ENCODE data around the gene MAP3K14. TPM values are rescaled to one million over a fixed set of nuclear protein-coding genes. Genes with fewer than 3 reads are reported as not detected.

The MAP3K14 gene
- total RNA-seq, 1 experiment from 2014 or later = 3.0 TPM

- H3K4me1 ChIP-seq (ENCODE audit: insufficient read depth, low read length, poor library complexity, severe bottlenecking) = no peaks in the 10 kb centered on the region
- TF ChIP-seq EZH2 (IDR thresholded peaks at IDR 0.05; ENCODE audit: borderline replicate concordance, low read depth, low read length, poor library complexity, severe bottlenecking) (no peak), CTCF (conservative IDR thresholded peaks at IDR 0.05; ENCODE audit: low read depth, low read length) (no peak)
- H3K9me3 ChIP-seq (ENCODE audit: low read depth, low read length, poor library complexity, severe bottlenecking) = no peaks in the 10 kb centered on the region
- no peaks in the 10 kb centered on the region for H3K36me3 ChIP-seq (ENCODE audit: insufficient read depth, low read length, poor library complexity, severe bottlenecking)
- H3K4me3 ChIP-seq (ENCODE audit: low read depth, low read length, poor library complexity, severe bottlenecking) = no peak overlapping the region
- CTCF ChIA-PET = no interaction called here
- intact Hi-C loops (cut with micrococcal nuclease; ENCODE audit: unreplicated experiment) = no loop called here
- H3K27me3 ChIP-seq (replicated peaks; ENCODE audit: insufficient read depth, low read depth, low read length, poor library complexity) = no peaks in the 10 kb centered on the region
- POLR2A ChIA-PET (ENCODE audit: low non-redundant PET) = no interaction called here
- no TSS peak for BruUV-seq (replicated peaks)
- no peak overlapping the region for H3K27ac ChIP-seq (ENCODE audit: low read depth, low read length, poor library complexity, severe bottlenecking)
- DNase-seq (ENCODE audit: low spot score) = no peak
Observed at GRCh38 chr17:45308016-45308365, 8.8 kb downstream of the MAP3K14 start.

DNA sequence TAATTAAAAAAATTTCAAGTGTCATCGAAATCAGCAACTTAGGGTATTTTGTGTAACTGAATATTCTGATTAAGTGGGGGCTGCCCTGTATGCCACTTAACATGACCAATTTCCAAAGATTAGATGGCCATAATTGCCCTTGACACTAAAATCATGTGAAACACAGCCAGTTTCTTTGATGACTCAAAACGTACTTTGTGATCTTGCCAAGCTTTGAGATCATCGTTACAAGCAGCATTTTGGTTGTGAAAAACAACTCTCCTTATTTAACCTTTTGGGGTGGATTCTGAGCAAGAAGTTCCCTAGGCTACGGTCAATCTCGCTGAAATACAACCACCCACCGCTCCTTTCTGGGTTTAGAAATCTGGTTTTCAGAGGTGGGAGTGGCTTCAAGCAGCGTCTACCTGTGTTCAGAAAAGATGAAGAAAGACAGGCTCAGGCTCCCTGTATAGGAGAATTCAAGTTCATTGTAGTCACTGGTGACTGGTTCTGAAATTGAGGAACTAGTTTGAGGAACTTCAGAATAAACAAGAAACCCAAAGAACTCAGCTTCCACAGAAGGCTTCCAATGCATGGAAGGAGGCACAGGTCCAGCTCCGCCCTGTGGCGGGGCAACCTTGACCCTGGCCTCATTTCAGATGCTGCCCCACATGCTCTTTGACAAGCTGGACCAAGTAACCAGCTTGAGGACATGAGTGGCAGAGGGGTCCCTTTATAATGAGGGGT lies 9.4 kb downstream of the MAP3K14 start:
- H3K4me1 ChIP-seq (ENCODE audit: insufficient read depth, low read length, poor library complexity, severe bottlenecking) = no peaks in the 10 kb centered on the region
- no peak overlapping the region for H3K27ac ChIP-seq (ENCODE audit: low read depth, low read length, poor library complexity, severe bottlenecking)
- POLR2A ChIA-PET (ENCODE audit: low non-redundant PET) = no interaction called here
- no peaks in the 10 kb centered on the region for H3K27me3 ChIP-seq (replicated peaks; ENCODE audit: insufficient read depth, low read depth, low read length, poor library complexity)
- H3K9me3 ChIP-seq (ENCODE audit: low read depth, low read length, poor library complexity, severe bottlenecking) = no peaks in the 10 kb centered on the region
- no peak for DNase-seq (ENCODE audit: low spot score)
- no TSS peak for BruUV-seq (replicated peaks)
- CTCF ChIA-PET = no interaction called here
- no peak for TF ChIP-seq CTCF (conservative IDR thresholded peaks at IDR 0.05; ENCODE audit: low read depth, low read length)
- no peak for TF ChIP-seq EZH2 (IDR thresholded peaks at IDR 0.05; ENCODE audit: borderline replicate concordance, low read depth, low read length, poor library complexity, severe bottlenecking)
- H3K36me3 ChIP-seq (ENCODE audit: insufficient read depth, low read length, poor library complexity, severe bottlenecking) = no peaks in the 10 kb centered on the region
- no peak overlapping the region for H3K4me3 ChIP-seq (ENCODE audit: low read depth, low read length, poor library complexity, severe bottlenecking)
- intact Hi-C loops (cut with micrococcal nuclease; ENCODE audit: unreplicated experiment) = no loop called here

GRCh38 chr17:45306623-45307022 lies 10.2 kb downstream of the MAP3K14 start:
- Histone ChIP-seq H3K27me3 (replicated peaks; ENCODE audit: insufficient read depth, low read depth, low read length, poor library complexity) (no peaks in the 10 kb centered on the region), H3K9me3 (ENCODE audit: low read depth, low read length, poor library complexity, severe bottlenecking) (no peaks in the 10 kb centered on the region), H3K27ac (ENCODE audit: low read depth, low read length, poor library complexity, severe bottlenecking) (no peak overlapping the region), H3K4me1 (ENCODE audit: insufficient read depth, low read length, poor library complexity, severe bottlenecking) (no peaks in the 10 kb centered on the region), H3K4me3 (ENCODE audit: low read depth, low read length, poor library complexity, severe bottlenecking) (no peak overlapping the region), H3K36me3 (ENCODE audit: insufficient read depth, low read length, poor library complexity, severe bottlenecking) (no peaks in the 10 kb centered on the region)
- DNase-seq (ENCODE audit: low spot score) = no peak
- CTCF ChIA-PET = no interaction called here
- TF ChIP-seq CTCF (conservative IDR thresholded peaks at IDR 0.05; ENCODE audit: low read depth, low read length) (peak; percentile 21; the same call in 1 of the 2 replicates), EZH2 (IDR thresholded peaks at IDR 0.05; ENCODE audit: borderline replicate concordance, low read depth, low read length, poor library complexity, severe bottlenecking) (no peak)
- POLR2A ChIA-PET (ENCODE audit: low non-redundant PET) = no interaction called here
- BruUV-seq (replicated peaks) = no TSS peak
- intact Hi-C loops (cut with micrococcal nuclease; ENCODE audit: unreplicated experiment) = no loop called here

Data from A673 (cell line).